PC-9 (cell line): ENCODE measurements around the gene MRPL54.

Experiments
- CTCF ChIP-seq: fragments of 200-600 bp; sonication (generic); conservative IDR thresholded peaks from 2 replicates; pipeline ENCODE4 v1.6.1; 2017; ENCODE audit warnings: mixed run types, antibody characterized with exemption, mild to moderate bottlenecking, moderate library complexity
- EZH2 ChIP-seq: fragments of 200-600 bp; sonication (generic); IDR thresholded peaks from 2 replicates; pipeline ENCODE4 v1.8.0; 2017; ENCODE audit warnings: antibody characterized with exemption, low read depth

- TF ChIP-seq CTCF (no peak), EZH2 (no peak)
Observed at GRCh38 chr19:3790941-3791340, 28.5 kb downstream of the MRPL54 start.
